LNCaP clone FGC (cell line): ENCODE data around the gene BBS12.

Experiments
- DNase-seq: peaks from one replicate; pipeline ENCODE4 v3.0.0-alpha.2; 2011; ENCODE audit warnings: low read depth
- H3K4me3 ChIP-seq: 2 replicates; pipeline ENCODE4 v1.5.1; 2011; ENCODE audit warnings: mild to moderate bottlenecking, low read depth, low read length, control low read depth
- CTCF ChIP-seq: IDR thresholded peaks from 2 replicates; pipeline ENCODE4 v1.5.1; 2012; ENCODE audit warnings: mild to moderate bottlenecking; ENCODE audit not compliant: control insufficient read depth, insufficient read depth; ENCODE audit errors: extremely low read depth

The BBS12 gene

GRCh38 chr4:122692641-122693520, 39.6 kb upstream of the BBS12 start:
- DNase-seq, result no peak
- TF ChIP-seq CTCF, result no peak
- H3K4me3 ChIP-seq, result no peak overlapping the region

GRCh38 chr4:122695226-122695625, 37.3 kb upstream of the BBS12 start:
- DNase-seq, result no peak
- H3K4me3 ChIP-seq, result no peak overlapping the region
- TF ChIP-seq CTCF, result no peak

GRCh38 chr4:122700178-122700725, 32.3 kb upstream of the BBS12 start:
- peak; percentile 95 for DNase-seq
- no peak for TF ChIP-seq CTCF
- H3K4me3 ChIP-seq, result peak overlapping the region; percentile 69

- TF ChIP-seq CTCF, result no peak
- no peak for DNase-seq
- peak overlapping the region; percentile 69 for H3K4me3 ChIP-seq
Observed at GRCh38 chr4:122701061-122701460, 31.4 kb upstream of the BBS12 start.

GRCh38 chr4:122701965-122702364, 30.5 kb upstream of the BBS12 start:
- TF ChIP-seq CTCF, result no peak
- no peak for DNase-seq
- peak overlapping the region; percentile 69 for H3K4me3 ChIP-seq

- TF ChIP-seq CTCF, result no peak
- peak; percentile 98 for DNase-seq
- H3K4me3 ChIP-seq, result peak overlapping the region; percentile 69
Observed at GRCh38 chr4:122702939-122703338, 29.6 kb upstream of the BBS12 start.
